Activated naive CD4-positive, alpha-beta T cell treated with anti-CD3 and anti-CD28 coated beads, Interleukin-2, amount 10 ng/mL, durations not matched to agents 5 hours and 36 hours (primary cell): Measurements from ENCODE around the gene RIIAD1. TPM values are rescaled to one million over a fixed set of nuclear protein-coding genes. Genes with fewer than 3 reads are reported as not detected.

Experiments used
- total RNA-seq, 2 experiments: library from RNA; stranded (reverse); gene quantifications; one replicate each; pipeline ENCODE4 v1.2.3, GENCODE V29; 2021

RIIAD1 gene
- total RNA-seq, result not detected

GRCh38 chr1:151720974-151721787 is at the start of gene RIIAD1:
TSS of gene RIIAD1 (plus strand) at chr1:151721522. CDS start at chr1:151721537, 15 bp downstream.

GRCh38 chr1:151716771-151717631 is 4.3 kb upstream of the RIIAD1 start, which contains the start of gene CELF3:
TSS of gene CELF3 (minus strand) at chr1:151716803. CDS start at chr1:151716020, 783 bp downstream.

GRCh38 chr1:151762941-151763921 is 41.9 kb downstream of the RIIAD1 start, which contains the start of gene MRPL9:
TSS of gene MRPL9 (minus strand) at chr1:151763496. CDS start at chr1:151763479, 17 bp downstream.

Other genes starting within 250 kb of the RIIAD1 start
- under 1 TPM; 0.12 to 0.30 TPM for gene CGN, start 210.1 kb upstream of the RIIAD1 start, total RNA-seq
- 1 to 10 TPM; 1.8 TPM for gene TUFT1, start 181.2 kb upstream of the RIIAD1 start, total RNA-seq
- 10 to 100 TPM; 21.7 to 22.9 TPM for gene SNX27, start 109.5 kb upstream of the RIIAD1 start, total RNA-seq
- not detected for gene CELF3, start 4.7 kb upstream of the RIIAD1 start, total RNA-seq
- gene MRPL9, start 42.0 kb downstream of the RIIAD1 start, total RNA-seq, result 100 to 1,000 TPM in 1 of 2 experiments, 10 to 100 TPM in 1; 89.4 to 105 TPM
- gene TDRKH, start 69.0 kb downstream of the RIIAD1 start, total RNA-seq, result 10 to 100 TPM; 15.8 to 18.3 TPM
- gene LINGO4, start 83.9 kb downstream of the RIIAD1 start, total RNA-seq, result under 1 TPM; 0.10 TPM
- under 1 TPM; 0.70 to 0.76 TPM for gene RORC, start 110.3 kb downstream of the RIIAD1 start, total RNA-seq
- gene C2CD4D, start 118.3 kb downstream of the RIIAD1 start, total RNA-seq, result under 1 TPM; 0.51 to 0.55 TPM
- gene THEM5, start 132.2 kb downstream of the RIIAD1 start, total RNA-seq, result not detected
- 10 to 100 TPM; 24.7 to 25.8 TPM for gene THEM4, start 188.0 kb downstream of the RIIAD1 start, total RNA-seq